Trophoblast cell (in vitro differentiated cells and primary cell): Measurements from ENCODE around the gene CNRIP1.

ENCODE experiments used
- DNase-seq, 2 donors: peaks; one replicate each; pipeline ENCODE4 v3.0.0-alpha.2; 2016
- H2AFZ ChIP-seq: 2 replicates; pipeline ENCODE4 v1.6.1; 2013; ENCODE audit warnings: low read length, moderate library complexity, mild to moderate bottlenecking; ENCODE audit not compliant: insufficient read depth, poor library complexity
- H2AK5ac ChIP-seq: 2 replicates; pipeline ENCODE4 v1.6.1; 2013; ENCODE audit warnings: mild to moderate bottlenecking, low read length
- H2BK120ac ChIP-seq: 2 replicates; pipeline ENCODE4 v1.6.1; 2013; ENCODE audit warnings: low read length, mild to moderate bottlenecking, moderate library complexity; ENCODE audit not compliant: insufficient read depth, poor library complexity
- H2BK12ac ChIP-seq: 2 replicates; pipeline ENCODE4 v1.6.1; 2013; ENCODE audit warnings: mild to moderate bottlenecking, low read length, moderate library complexity
- H2BK5ac ChIP-seq: 2 replicates; pipeline ENCODE4 v1.6.1; 2013; ENCODE audit warnings: low read length, low read depth, moderate library complexity, mild to moderate bottlenecking; ENCODE audit not compliant: poor library complexity
- H3K14ac ChIP-seq: 2 replicates; pipeline ENCODE4 v1.6.1; 2013; ENCODE audit warnings: mild to moderate bottlenecking, low read length
- H3K18ac ChIP-seq: 2 replicates; pipeline ENCODE4 v1.6.1; 2013; ENCODE audit warnings: mild to moderate bottlenecking, low read length
- H3K23ac ChIP-seq: 2 replicates; pipeline ENCODE4 v1.6.1; 2013; ENCODE audit warnings: low read length
- H3K27ac ChIP-seq: 2 replicates; pipeline ENCODE4 v1.5.1; 2013; ENCODE audit warnings: low read depth, mild to moderate bottlenecking, inconsistent platforms, low read length, moderate library complexity
- H3K27me3 ChIP-seq: 2 replicates; pipeline ENCODE4 v1.6.1; 2013; ENCODE audit warnings: inconsistent platforms, mild to moderate bottlenecking, low read length, moderate library complexity; ENCODE audit not compliant: insufficient read depth
- H3K36me3 ChIP-seq, 2 experiments: 1 replicate in 1 of 2; 2 replicates in 1 of 2; pipeline ENCODE4 v1.6.1; 2013; ENCODE audit warnings: low read length in 2 of 2, mild to moderate bottlenecking in 2 of 2, moderate library complexity in 1 of 2; ENCODE audit not compliant: insufficient read depth in 2 of 2, control insufficient read depth in 1 of 2
- H3K4ac ChIP-seq: 2 replicates; pipeline ENCODE4 v1.6.1; 2013; ENCODE audit warnings: low read depth, mild to moderate bottlenecking, low read length, moderate library complexity
- H3K4me1 ChIP-seq, 2 experiments: 1 replicate in 1 of 2; 2 replicates in 1 of 2; pipeline ENCODE4 v1.6.1; 2013; ENCODE audit warnings: low read length in 2 of 2, mild to moderate bottlenecking in 2 of 2, moderate library complexity in 1 of 2; ENCODE audit not compliant: insufficient read depth in 2 of 2, control insufficient read depth in 1 of 2
- H3K4me2 ChIP-seq: 2 replicates; pipeline ENCODE4 v1.6.1; 2013; ENCODE audit warnings: inconsistent platforms, mild to moderate bottlenecking, low read length, moderate library complexity
- H3K4me3 ChIP-seq: 2 replicates; pipeline ENCODE4 v1.5.1; 2013; ENCODE audit warnings: mild to moderate bottlenecking, low read depth, low read length, inconsistent platforms
- H3K79me1 ChIP-seq: one replicate; pipeline ENCODE4 v1.6.1; 2013; ENCODE audit warnings: low read length
- H3K79me2 ChIP-seq: 2 replicates; pipeline ENCODE4 v1.6.1; 2013; ENCODE audit warnings: low read length, mild to moderate bottlenecking; ENCODE audit not compliant: control insufficient read depth, insufficient read depth, poor library complexity
- H3K9ac ChIP-seq: 2 replicates; pipeline ENCODE4 v1.6.1; 2013; ENCODE audit warnings: mild to moderate bottlenecking, low read length
- H3K9me3 ChIP-seq: 2 replicates; pipeline ENCODE4 v1.6.1; 2013; ENCODE audit warnings: low read depth, mild to moderate bottlenecking, control low read depth, inconsistent platforms, low read length; ENCODE audit not compliant: insufficient read depth
- H4K12ac ChIP-seq: 2 replicates; pipeline ENCODE4 v1.6.1; 2013; ENCODE audit warnings: low read depth, mild to moderate bottlenecking, low read length, moderate library complexity
- H4K8ac ChIP-seq: 2 replicates; pipeline ENCODE4 v1.6.1; 2013; ENCODE audit warnings: low read depth, mild to moderate bottlenecking, low read length, moderate library complexity
- H4K91ac ChIP-seq: one replicate; pipeline ENCODE4 v1.6.1; 2013; ENCODE audit warnings: low read depth, mild to moderate bottlenecking, low read length, moderate library complexity
- WGBS: extraction: QIAGEN DNeasy Blood & Tissue Kit; methylation state at CpG from one replicate; pipeline ENCODE4 v1.1.7; 2013; ENCODE audit warnings: missing lambda C conversion rate; ENCODE audit not compliant: insufficient read length, insufficient coverage; ENCODE audit errors: extremely low coverage; 5-methylcytosine and 5-hydroxymethylcytosine counted together

Gene CNRIP1

GRCh38 chr2:68344031-68344430 lies 24.3 kb upstream of the CNRIP1 start:
- H4K12ac ChIP-seq, result no peak overlapping the region
- no peaks in the 10 kb centered on the region for H3K36me3 ChIP-seq
- H2BK12ac ChIP-seq, result no peak overlapping the region
- H3K4me1 ChIP-seq, result no peaks in the 10 kb centered on the region
- H3K23ac ChIP-seq, result no peak overlapping the region
- no peaks in the 10 kb centered on the region for H3K79me1 ChIP-seq
- no peak overlapping the region for H4K8ac ChIP-seq
- H2BK120ac ChIP-seq, result no peak overlapping the region
- H3K27me3 ChIP-seq, result no peaks in the 10 kb centered on the region
- H3K4me2 ChIP-seq, result no peak overlapping the region
- no peaks in the 10 kb centered on the region for H3K9me3 ChIP-seq
- no peak overlapping the region for H3K27ac ChIP-seq
- no CpG with 5 or more reads among the region's 1 CpG for WGBS
- no peak overlapping the region for H3K4ac ChIP-seq
- H3K79me2 ChIP-seq, result no peaks in the 10 kb centered on the region
- no peak overlapping the region for H2BK5ac ChIP-seq
- H2AK5ac ChIP-seq, result no peak overlapping the region
- no peak overlapping the region for H3K4me3 ChIP-seq
- no peak overlapping the region for H3K9ac ChIP-seq
- no peak overlapping the region for H2AFZ ChIP-seq
- H3K18ac ChIP-seq, result no peak overlapping the region
- H3K14ac ChIP-seq, result no peak overlapping the region
- no peak for DNase-seq
- no peak overlapping the region for H4K91ac ChIP-seq

GRCh38 chr2:68342470-68342869 lies 22.7 kb upstream of the CNRIP1 start:
- Histone ChIP-seq H4K12ac (no peak overlapping the region), H2BK5ac (no peak overlapping the region), H3K4ac (no peak overlapping the region), H3K27me3 (no peaks in the 10 kb centered on the region), H3K4me3 (no peak overlapping the region), H2AFZ (no peak overlapping the region), H3K27ac (no peak overlapping the region), H3K36me3 (no peaks in the 10 kb centered on the region), H3K18ac (no peak overlapping the region), H2AK5ac (no peak overlapping the region), H4K8ac (no peak overlapping the region), H3K4me2 (no peak overlapping the region), H3K23ac (no peak overlapping the region), H3K79me1 (peaks cover 2% of the 10 kb centered on the region), H2BK120ac (no peak overlapping the region), H3K9me3 (no peaks in the 10 kb centered on the region), H2BK12ac (no peak overlapping the region), H4K91ac (no peak overlapping the region), H3K14ac (no peak overlapping the region), H3K4me1 (peaks cover 0 to 2% of the 10 kb centered on the region in 2 experiments), H3K9ac (no peak overlapping the region), H3K79me2 (no peaks in the 10 kb centered on the region)
- WGBS, result no CpG with 5 or more reads among the region's 1 CpG
- DNase-seq, result no peak

- no peak overlapping the region for H3K4ac ChIP-seq
- no peak overlapping the region for H4K12ac ChIP-seq
- no peak for DNase-seq
- H3K79me2 ChIP-seq, result no peaks in the 10 kb centered on the region
- H3K9ac ChIP-seq, result no peak overlapping the region
- H2BK12ac ChIP-seq, result no peak overlapping the region
- H3K79me1 ChIP-seq, result peaks cover 2% of the 10 kb centered on the region
- no peaks in the 10 kb centered on the region for H3K9me3 ChIP-seq
- no peak overlapping the region for H3K4me2 ChIP-seq
- H2BK5ac ChIP-seq, result no peak overlapping the region
- no peak overlapping the region for H2AFZ ChIP-seq
- no peaks in the 10 kb centered on the region for H3K36me3 ChIP-seq
- no peak overlapping the region for H3K4me3 ChIP-seq
- no peak overlapping the region for H4K8ac ChIP-seq
- no peaks in the 10 kb centered on the region for H3K27me3 ChIP-seq
- no peak overlapping the region for H3K14ac ChIP-seq
- WGBS, result no CpG with 5 or more reads among the region's 4 CpGs
- no peak overlapping the region for H3K18ac ChIP-seq
- no peak overlapping the region for H2AK5ac ChIP-seq
- H3K4me1 ChIP-seq, result peaks cover 0 to 2% of the 10 kb centered on the region in 2 experiments
- H2BK120ac ChIP-seq, result no peak overlapping the region
- H3K23ac ChIP-seq, result no peak overlapping the region
- no peak overlapping the region for H4K91ac ChIP-seq
- H3K27ac ChIP-seq, result no peak overlapping the region
Observed at GRCh38 chr2:68341583-68341982, 21.8 kb upstream of the CNRIP1 start.

GRCh38 chr2:68341062-68341329 lies 21.2 kb upstream of the CNRIP1 start:
- no peak overlapping the region for H2BK120ac ChIP-seq
- H3K9ac ChIP-seq, result no peak overlapping the region
- no peak overlapping the region for H3K4me3 ChIP-seq
- DNase-seq, result no peak
- H3K27ac ChIP-seq, result no peak overlapping the region
- H3K79me2 ChIP-seq, result no peaks in the 10 kb centered on the region
- no peak overlapping the region for H3K4me2 ChIP-seq
- no peaks in the 10 kb centered on the region for H3K36me3 ChIP-seq
- no peak overlapping the region for H2BK12ac ChIP-seq
- H4K91ac ChIP-seq, result no peak overlapping the region
- H4K12ac ChIP-seq, result no peak overlapping the region
- no CpG with 5 or more reads among the region's 3 CpGs for WGBS
- H2AFZ ChIP-seq, result no peak overlapping the region
- H3K14ac ChIP-seq, result no peak overlapping the region
- H3K27me3 ChIP-seq, result no peaks in the 10 kb centered on the region
- H3K18ac ChIP-seq, result no peak overlapping the region
- H3K23ac ChIP-seq, result no peak overlapping the region
- no peaks in the 10 kb centered on the region for H3K9me3 ChIP-seq
- H3K4ac ChIP-seq, result no peak overlapping the region
- H3K4me1 ChIP-seq, result peaks cover 0 to 2% of the 10 kb centered on the region in 2 experiments
- H2AK5ac ChIP-seq, result no peak overlapping the region
- H4K8ac ChIP-seq, result no peak overlapping the region
- H3K79me1 ChIP-seq, result peaks cover 2% of the 10 kb centered on the region
- no peak overlapping the region for H2BK5ac ChIP-seq
